Measurements from ENCODE around the gene DDX1. TPM values are rescaled to one million over a fixed set of nuclear protein-coding genes. Genes with fewer than 3 reads are reported as not detected.

DDX1 gene
- total RNA-seq, 2 donors from 2014 or later = 39.0 to 50.7 TPM

DNA sequence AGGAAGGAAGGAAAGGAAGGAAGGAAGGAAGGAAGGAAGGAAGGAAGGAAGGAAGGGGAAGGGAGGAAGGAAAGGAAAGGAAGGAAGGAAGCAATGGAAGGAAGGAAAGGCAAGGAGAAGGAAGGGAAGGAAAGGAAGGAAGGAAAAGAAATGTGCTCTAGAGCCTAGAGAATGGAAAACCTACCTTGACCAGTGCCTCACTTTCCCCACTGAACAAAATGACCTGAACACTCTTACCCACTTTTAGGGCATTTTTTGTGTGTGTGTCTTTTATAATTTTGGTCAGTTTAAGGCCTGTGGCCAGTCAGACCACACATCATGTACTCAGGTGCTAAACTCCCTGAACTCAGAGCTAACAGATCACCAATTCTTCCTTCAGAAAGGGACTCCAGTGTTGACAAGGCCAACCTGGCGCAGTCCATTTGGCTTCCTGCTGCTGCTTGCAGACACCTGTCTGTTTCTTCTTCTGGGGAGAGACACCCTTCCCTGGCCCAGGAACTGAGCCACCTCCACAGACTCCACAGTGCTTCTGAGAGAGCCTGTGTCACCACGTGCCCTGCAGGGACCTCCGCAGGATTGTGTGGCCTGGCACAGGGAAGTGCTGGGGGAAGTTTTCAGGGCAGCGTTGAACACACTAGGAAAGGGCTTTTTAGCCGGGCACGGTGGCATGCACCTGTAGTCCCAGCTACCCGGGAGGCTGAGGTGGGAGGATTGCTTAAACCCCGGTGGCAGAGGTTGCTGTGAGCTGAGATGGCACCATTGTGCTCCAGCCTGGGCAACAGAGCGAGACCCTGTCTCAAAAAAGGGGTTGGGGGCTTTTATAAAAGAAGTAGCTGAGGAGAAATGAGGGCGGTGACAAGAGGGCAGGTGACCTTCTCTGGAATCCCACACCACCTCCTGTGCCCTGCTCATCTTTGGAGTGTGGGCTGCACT, 57.2 kb downstream of the DDX1 start:
- intact Hi-C loops (cut with DNase I) = no loop called here

DNA sequence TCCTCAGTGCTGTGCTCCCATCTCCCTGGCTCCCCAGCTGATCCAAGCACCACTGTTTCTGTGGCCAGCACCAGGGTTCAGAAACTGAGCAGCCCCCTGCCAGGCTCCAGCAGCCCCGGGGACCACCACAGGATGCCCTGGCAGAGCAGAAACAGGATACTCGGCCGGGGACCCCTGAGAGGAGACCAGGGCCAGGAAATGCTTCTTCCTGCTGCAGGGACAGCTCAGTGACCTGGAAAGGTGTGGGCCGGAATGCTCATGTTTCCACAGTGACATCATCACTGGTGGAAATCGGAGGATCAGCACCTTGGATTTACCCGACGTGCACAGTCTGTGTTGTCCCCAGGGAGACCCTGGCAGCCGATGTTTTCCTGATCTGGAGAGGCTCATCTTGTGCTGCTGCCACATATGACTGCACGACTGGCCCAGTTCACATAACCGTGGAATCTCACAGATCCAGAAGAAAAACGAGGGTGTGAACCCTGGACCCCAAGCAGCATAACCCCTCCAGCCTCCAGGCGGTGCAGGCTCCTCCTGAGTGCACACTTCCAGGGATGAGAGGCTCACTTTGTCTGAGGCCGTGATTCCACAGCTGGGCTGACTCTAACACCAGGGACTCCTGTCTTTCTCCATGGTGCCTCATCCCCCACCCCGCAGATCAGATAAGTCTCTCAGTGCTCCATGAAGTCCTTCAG, 58.0 kb downstream of the DDX1 start:
- intact Hi-C loops (cut with DNase I) = no loop called here
- peaks cover 6% of the 10 kb centered on the region for H3K27me3 ChIP-seq (replicated peaks; ENCODE audit: insufficient read depth)
- H3K9me3 ChIP-seq = no peaks in the 10 kb centered on the region
- no peaks in the 10 kb centered on the region for H3K4me1 ChIP-seq (replicated peaks)
- H3K36me3 ChIP-seq = no peaks in the 10 kb centered on the region
- no peak overlapping the region for H3K27ac ChIP-seq
- 71% methylated on average over 14 of the region's 14 CpGs for WGBS
- TF ChIP-seq, protein P1, sequence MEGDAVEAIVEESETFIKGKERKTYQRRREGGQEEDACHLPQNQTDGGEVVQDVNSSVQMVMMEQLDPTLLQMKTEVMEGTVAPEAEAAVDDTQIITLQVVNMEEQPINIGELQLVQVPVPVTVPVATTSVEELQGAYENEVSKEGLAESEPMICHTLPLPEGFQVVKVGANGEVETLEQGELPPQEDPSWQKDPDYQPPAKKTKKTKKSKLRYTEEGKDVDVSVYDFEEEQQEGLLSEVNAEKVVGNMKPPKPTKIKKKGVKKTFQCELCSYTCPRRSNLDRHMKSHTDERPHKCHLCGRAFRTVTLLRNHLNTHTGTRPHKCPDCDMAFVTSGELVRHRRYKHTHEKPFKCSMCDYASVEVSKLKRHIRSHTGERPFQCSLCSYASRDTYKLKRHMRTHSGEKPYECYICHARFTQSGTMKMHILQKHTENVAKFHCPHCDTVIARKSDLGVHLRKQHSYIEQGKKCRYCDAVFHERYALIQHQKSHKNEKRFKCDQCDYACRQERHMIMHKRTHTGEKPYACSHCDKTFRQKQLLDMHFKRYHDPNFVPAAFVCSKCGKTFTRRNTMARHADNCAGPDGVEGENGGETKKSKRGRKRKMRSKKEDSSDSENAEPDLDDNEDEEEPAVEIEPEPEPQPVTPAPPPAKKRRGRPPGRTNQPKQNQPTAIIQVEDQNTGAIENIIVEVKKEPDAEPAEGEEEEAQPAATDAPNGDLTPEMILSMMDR (IDR thresholded peaks at IDR 0.05) = no peak
- TF ChIP-seq POLR2A (IDR thresholded peaks at IDR 0.05) = no peak
- TF ChIP-seq POLR2AphosphoS5 (IDR thresholded peaks at IDR 0.05) = no peak
- H3K4me3 ChIP-seq = no peak overlapping the region
- no peak for DNase-seq (ENCODE audit: low spot score)

More for the DNA sequence above, 57.2 kb downstream of the DDX1 start:
- Histone ChIP-seq H3K4me3 (no peak overlapping the region), H3K4me1 (replicated peaks) (no peaks in the 10 kb centered on the region), H3K27ac (no peak overlapping the region), H3K27me3 (replicated peaks; ENCODE audit: insufficient read depth) (peaks cover 6% of the 10 kb centered on the region), H3K9me3 (no peaks in the 10 kb centered on the region), H3K36me3 (no peaks in the 10 kb centered on the region)
- TF ChIP-seq POLR2AphosphoS5 (IDR thresholded peaks at IDR 0.05) (no peak), POLR2A (IDR thresholded peaks at IDR 0.05) (no peak)
- TF ChIP-seq, protein P1 (IDR thresholded peaks at IDR 0.05) = no peak
- DNase-seq (ENCODE audit: low spot score) = no peak
- 85% methylated on average over 10 of the region's 10 CpGs for WGBS

DNA sequence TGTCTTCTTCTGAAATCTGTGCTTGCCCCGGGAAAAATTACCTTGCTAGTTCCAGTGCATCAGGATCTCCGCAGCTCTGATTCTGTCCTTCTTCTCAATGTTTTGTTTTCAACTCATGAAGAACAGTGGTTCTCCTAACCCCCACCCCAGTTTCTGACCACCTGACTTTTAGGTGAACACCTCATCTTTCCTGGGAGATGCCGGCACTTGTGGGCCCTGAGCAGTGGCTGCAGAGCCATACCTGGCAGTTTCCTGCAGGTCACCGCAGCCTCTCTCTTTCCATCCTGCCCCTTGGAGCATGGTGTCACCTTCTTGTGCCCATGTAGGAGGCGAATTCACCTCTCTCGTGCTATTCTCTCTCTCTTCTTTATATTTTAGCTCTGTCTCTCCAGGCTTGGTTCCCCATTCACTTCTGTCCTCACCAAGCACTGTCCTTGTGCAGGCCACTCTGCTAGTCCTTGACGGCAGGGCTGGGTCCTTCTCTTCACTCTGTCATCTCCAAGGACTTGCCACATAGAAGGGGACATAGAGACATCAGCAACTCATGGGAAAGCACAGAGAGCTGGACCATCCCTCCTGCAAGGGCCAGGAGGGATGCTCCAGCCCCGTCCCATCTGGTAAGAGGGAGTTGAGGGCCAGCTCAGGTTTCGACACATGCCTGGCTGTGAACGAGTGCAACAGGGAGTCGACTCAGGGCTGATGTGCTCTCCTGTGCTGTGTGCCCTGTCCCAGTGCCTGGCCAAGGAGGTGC, 59.1 kb downstream of the DDX1 start:
- no peak for DNase-seq (ENCODE audit: low spot score)
- intact Hi-C loops (cut with DNase I) = no loop called here
- H3K9me3 ChIP-seq = no peaks in the 10 kb centered on the region
- no peak overlapping the region for H3K27ac ChIP-seq
- H3K36me3 ChIP-seq = no peaks in the 10 kb centered on the region
- TF ChIP-seq POLR2A (IDR thresholded peaks at IDR 0.05) (no peak), POLR2AphosphoS5 (IDR thresholded peaks at IDR 0.05) (no peak)
- TF ChIP-seq, protein P1 (IDR thresholded peaks at IDR 0.05) = no peak
- H3K4me3 ChIP-seq = no peak overlapping the region
- peaks cover 6% of the 10 kb centered on the region for H3K27me3 ChIP-seq (replicated peaks; ENCODE audit: insufficient read depth)
- WGBS = 81% methylated on average over 11 of the region's 11 CpGs
- H3K4me1 ChIP-seq (replicated peaks) = no peaks in the 10 kb centered on the region

DNA sequence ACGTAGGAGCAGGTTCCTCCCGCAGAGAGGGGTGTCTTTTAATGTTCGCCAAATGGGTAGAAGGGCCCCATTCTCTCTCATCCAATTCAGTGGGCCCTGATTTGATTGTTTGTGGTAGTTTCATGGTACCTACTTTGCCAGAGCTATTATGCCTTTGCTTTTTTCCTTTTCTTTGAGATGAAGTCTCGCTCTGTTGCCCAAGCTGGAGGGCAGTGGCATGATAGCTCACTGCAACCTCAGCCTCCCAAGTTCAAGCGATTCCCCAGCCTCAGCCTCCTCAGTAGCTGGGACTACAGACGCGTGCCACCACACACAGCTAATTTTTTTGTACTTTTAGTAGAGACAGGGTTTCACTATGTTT, 59.7 kb downstream of the DDX1 start:
- TF ChIP-seq POLR2AphosphoS5 (IDR thresholded peaks at IDR 0.05) = no peak
- TF ChIP-seq, protein P1 (IDR thresholded peaks at IDR 0.05) = no peak
- TF ChIP-seq POLR2A (IDR thresholded peaks at IDR 0.05) = no peak
- H3K27ac ChIP-seq = no peak overlapping the region
- H3K36me3 ChIP-seq = no peaks in the 10 kb centered on the region
- no peaks in the 10 kb centered on the region for H3K9me3 ChIP-seq
- intact Hi-C loops (cut with DNase I) = no loop called here
- no peak for DNase-seq (ENCODE audit: low spot score)
- H3K4me1 ChIP-seq (replicated peaks) = no peaks in the 10 kb centered on the region
- no peak overlapping the region for H3K4me3 ChIP-seq
- H3K27me3 ChIP-seq (replicated peaks; ENCODE audit: insufficient read depth) = peaks cover 6% of the 10 kb centered on the region
- 93% methylated on average over 7 of the region's 7 CpGs for WGBS
